ENCODE measurements around the gene GTPBP4.

DNA sequence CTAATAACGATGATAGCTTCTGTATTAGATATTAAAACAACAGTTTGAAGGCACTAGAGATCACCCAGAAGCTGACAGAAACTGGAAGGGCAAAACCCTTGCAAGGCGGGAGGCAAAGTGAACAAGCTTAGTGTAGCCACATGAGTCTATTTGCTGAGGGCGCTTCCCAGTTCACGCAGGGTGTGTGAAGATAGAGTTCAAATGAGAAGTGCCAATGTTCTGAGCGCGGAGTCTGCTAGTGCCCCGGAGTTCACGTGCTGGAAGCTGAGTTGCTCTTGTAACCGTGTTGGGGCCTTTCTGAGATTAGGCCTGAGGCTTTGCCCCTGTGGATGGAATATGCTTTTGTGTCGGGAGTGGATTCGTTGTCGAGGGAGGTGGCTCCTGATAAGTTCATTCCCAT lies 16.6 kb upstream of the GTPBP4 start:
- TF ChIP-seq, protein P1, sequence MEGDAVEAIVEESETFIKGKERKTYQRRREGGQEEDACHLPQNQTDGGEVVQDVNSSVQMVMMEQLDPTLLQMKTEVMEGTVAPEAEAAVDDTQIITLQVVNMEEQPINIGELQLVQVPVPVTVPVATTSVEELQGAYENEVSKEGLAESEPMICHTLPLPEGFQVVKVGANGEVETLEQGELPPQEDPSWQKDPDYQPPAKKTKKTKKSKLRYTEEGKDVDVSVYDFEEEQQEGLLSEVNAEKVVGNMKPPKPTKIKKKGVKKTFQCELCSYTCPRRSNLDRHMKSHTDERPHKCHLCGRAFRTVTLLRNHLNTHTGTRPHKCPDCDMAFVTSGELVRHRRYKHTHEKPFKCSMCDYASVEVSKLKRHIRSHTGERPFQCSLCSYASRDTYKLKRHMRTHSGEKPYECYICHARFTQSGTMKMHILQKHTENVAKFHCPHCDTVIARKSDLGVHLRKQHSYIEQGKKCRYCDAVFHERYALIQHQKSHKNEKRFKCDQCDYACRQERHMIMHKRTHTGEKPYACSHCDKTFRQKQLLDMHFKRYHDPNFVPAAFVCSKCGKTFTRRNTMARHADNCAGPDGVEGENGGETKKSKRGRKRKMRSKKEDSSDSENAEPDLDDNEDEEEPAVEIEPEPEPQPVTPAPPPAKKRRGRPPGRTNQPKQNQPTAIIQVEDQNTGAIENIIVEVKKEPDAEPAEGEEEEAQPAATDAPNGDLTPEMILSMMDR (IDR thresholded peaks at IDR 0.05; ENCODE audit: low read depth, low read length), result no peak
- no peak for TF ChIP-seq EZH2phosphoT487 (IDR thresholded peaks at IDR 0.05; ENCODE audit: low read depth)

All from OCI-LY3 (cell line).